CD8-positive, alpha-beta memory T cell (primary cell): ENCODE data around the gene C11orf52. TPM values are rescaled to one million over a fixed set of nuclear protein-coding genes. Genes with fewer than 3 reads are reported as not detected.

Source experiments
- CTCF ChIA-PET: fragments of 350-600 bp; sonication (Branson Sonifier 250); formaldehyde crosslinking; loops from one replicate; lab custom pipeline; 2021; ENCODE audit warnings: antibody characterized with exemption; lab: Charles Lee
- POLR2A ChIA-PET: fragments of 350-600 bp; sonication (Branson Sonifier 250); formaldehyde crosslinking; loops from one replicate; lab custom pipeline; 2021; ENCODE audit warnings: antibody characterized with exemption; lab: Charles Lee
- DNase-seq, 5 donors: peaks; one replicate each; pipeline versions ENCODE4 v3.0.0 to v3.0.0-alpha.2; 2020 to 2022; ENCODE audit warnings: mixed read lengths in 1 of 5
- H3K27ac ChIP-seq: one replicate; pipeline ENCODE4 v1.7.0; 2013; ENCODE audit warnings: low read depth, mild to moderate bottlenecking, low read length, moderate library complexity
- H3K27me3 ChIP-seq: 2 replicates; pipeline ENCODE4 v1.7.0; 2013; ENCODE audit warnings: low read length, mild to moderate bottlenecking; ENCODE audit not compliant: insufficient read depth, poor library complexity, severe bottlenecking
- H3K36me3 ChIP-seq: 2 replicates; pipeline ENCODE4 v1.7.0; 2013; ENCODE audit warnings: mild to moderate bottlenecking, low read length, moderate library complexity; ENCODE audit not compliant: insufficient read depth
- H3K4me1 ChIP-seq: 2 replicates; pipeline ENCODE4 v1.7.0; 2013; ENCODE audit warnings: mild to moderate bottlenecking, low read length, moderate library complexity; ENCODE audit not compliant: insufficient read depth
- H3K4me3 ChIP-seq: 2 replicates; pipeline ENCODE4 v1.7.0; 2013; ENCODE audit warnings: mild to moderate bottlenecking, low read length
- H3K9me3 ChIP-seq: 2 replicates; pipeline ENCODE4 v1.7.0; 2013; ENCODE audit warnings: mild to moderate bottlenecking, low read length
- H3K27ac Mint-ChIP-seq, 8 donors: one replicate each; pipeline ENCODE4 v1.8.0; 2020 to 2021; ENCODE audit warnings: mixed read lengths in 8 of 8, mild to moderate bottlenecking in 6 of 8, inconsistent platforms in 3 of 8, moderate library complexity in 3 of 8
- H3K27me3 Mint-ChIP-seq, 2 donors: one replicate each; pipeline ENCODE4 v1.8.0; 2020 to 2021; ENCODE audit warnings: mixed read lengths in 2 of 2, mild to moderate bottlenecking in 1 of 2, moderate library complexity in 1 of 2
- H3K36me3 Mint-ChIP-seq, 3 donors: one replicate each; pipeline ENCODE4 v1.8.0; 2020 to 2021; ENCODE audit warnings: mixed read lengths in 3 of 3, inconsistent platforms in 1 of 3, mild to moderate bottlenecking in 1 of 3
- H3K4me1 Mint-ChIP-seq, 3 donors: one replicate each; pipeline ENCODE4 v1.8.0; 2020 to 2021; ENCODE audit warnings: mixed read lengths in 3 of 3, inconsistent platforms in 1 of 3, mild to moderate bottlenecking in 1 of 3
- H3K4me3 Mint-ChIP-seq, 7 donors: one replicate each; pipeline ENCODE4 v1.8.0; 2020 to 2021; ENCODE audit warnings: mixed read lengths in 7 of 7, mild to moderate bottlenecking in 6 of 7, moderate library complexity in 4 of 7, inconsistent platforms in 2 of 7
- H3K9me3 Mint-ChIP-seq, 5 donors: one replicate each; pipeline ENCODE4 v1.8.0; 2020 to 2022; ENCODE audit warnings: mixed read lengths in 5 of 5, mild to moderate bottlenecking in 3 of 5, moderate library complexity in 2 of 5, inconsistent platforms in 1 of 5
- polyA plus RNA-seq: library from polyadenylated mRNA; unstranded; fragments of 300-500 nt; fragmentation: Illumina TruSeq; gene quantifications from one replicate; pipeline ENCODE4 v1.2.3, GENCODE V29; 2021
- total RNA-seq, 2 experiments: library from RNA; stranded (reverse); gene quantifications; one replicate each; pipeline ENCODE4 v1.2.3, GENCODE V29; 2021

C11orf52 gene
- total and polyA plus RNA-seq, 3 experiments from 2014 or later = not detected

DNA sequence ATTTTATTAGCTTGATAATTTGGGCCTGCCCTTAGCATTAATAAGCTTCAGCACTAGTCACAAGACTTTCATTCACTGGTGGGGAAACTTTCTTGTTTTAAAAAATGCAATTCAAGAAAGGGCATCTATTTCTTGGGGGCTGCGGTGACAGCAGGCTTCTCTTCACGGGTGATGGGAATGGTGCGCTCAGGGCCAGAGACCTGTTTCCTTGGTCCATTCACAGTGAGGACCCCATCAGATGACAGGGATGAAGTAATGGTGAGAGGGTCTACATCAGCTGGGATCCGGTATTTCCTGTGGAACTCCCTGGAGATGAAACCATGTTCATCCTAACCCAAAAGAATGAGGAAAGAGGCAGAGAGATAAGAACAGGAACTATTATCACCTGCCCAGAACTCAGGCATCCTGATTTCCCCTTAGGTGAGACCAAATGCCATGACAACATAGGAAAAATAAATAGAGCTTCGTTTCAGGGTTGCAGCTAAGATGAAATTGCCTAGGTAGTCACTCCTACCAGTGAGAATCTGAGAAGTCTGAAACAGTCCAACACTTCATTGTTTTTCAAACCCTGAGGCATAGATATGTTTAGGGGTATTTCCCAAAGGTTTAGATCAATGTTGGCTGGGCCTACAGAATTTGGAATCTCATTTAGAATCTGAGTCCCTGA lies 9.9 kb upstream of the C11orf52 start:
- no peak overlapping the region for H3K4me3 ChIP-seq
- no peak for DNase-seq
- Mint-ChIP-seq H3K4me1 (no peaks in the 10 kb centered on the region), H3K36me3 (peaks cover 0 to 6% (median 3%) of the 10 kb centered on the region in 3 donors), H3K4me3 (peak overlapping the region in 1 of 7 donors; percentile 16), H3K27me3 (peaks cover 23 to 36% of the 10 kb centered on the region in 2 donors), H3K27ac (no peak overlapping the region), H3K9me3 (peaks cover 0 to 5% (median 0%) of the 10 kb centered on the region in 5 donors)
- POLR2A ChIA-PET = no interaction called here
- no peak overlapping the region for H3K27ac ChIP-seq
- H3K27me3 ChIP-seq = peaks cover 6% of the 10 kb centered on the region
- no peaks in the 10 kb centered on the region for H3K36me3 ChIP-seq
- no peaks in the 10 kb centered on the region for H3K4me1 ChIP-seq
- H3K9me3 ChIP-seq = no peaks in the 10 kb centered on the region
- CTCF ChIA-PET = interaction anchor here (1.3 kb wide), 1 partner anchor 20 kb away, joined by 3 read pairs; no protein-coding TSS in a partner anchor

DNA sequence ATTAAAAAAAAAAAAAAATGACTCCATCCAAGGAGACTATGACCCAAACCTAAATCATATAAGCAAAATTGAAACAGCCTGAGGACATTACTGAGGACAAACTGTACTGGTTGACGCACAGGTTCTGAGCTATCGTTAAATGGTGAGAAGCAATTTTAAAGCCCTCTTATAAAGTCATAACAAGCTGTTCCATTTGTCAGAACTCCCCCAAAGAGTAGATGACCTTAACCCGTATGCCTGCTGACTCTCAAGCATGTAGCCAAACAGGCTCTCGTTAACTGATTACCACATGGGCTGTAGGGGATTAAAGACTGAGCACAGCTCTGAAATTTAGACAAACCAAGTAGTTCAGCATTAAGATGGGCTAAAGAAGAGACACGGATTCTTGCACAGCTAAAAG lies 9.3 kb upstream of the C11orf52 start:
- Histone ChIP-seq H3K36me3 (no peaks in the 10 kb centered on the region), H3K4me3 (no peak overlapping the region), H3K4me1 (no peaks in the 10 kb centered on the region), H3K9me3 (no peaks in the 10 kb centered on the region), H3K27ac (no peak overlapping the region), H3K27me3 (peaks cover 6% of the 10 kb centered on the region)
- POLR2A ChIA-PET = no interaction called here
- no peaks in the 10 kb centered on the region for H3K4me1 Mint-ChIP-seq
- CTCF ChIA-PET = no interaction called here
- peaks cover 27 to 42% of the 10 kb centered on the region in 2 donors for H3K27me3 Mint-ChIP-seq
- DNase-seq = no peak
- peaks cover 0 to 5% (median 0%) of the 10 kb centered on the region in 5 donors for H3K9me3 Mint-ChIP-seq
- H3K36me3 Mint-ChIP-seq = peaks cover 0 to 6% (median 3%) of the 10 kb centered on the region in 3 donors
- H3K4me3 Mint-ChIP-seq = no peak overlapping the region
- no peak overlapping the region for H3K27ac Mint-ChIP-seq

DNA sequence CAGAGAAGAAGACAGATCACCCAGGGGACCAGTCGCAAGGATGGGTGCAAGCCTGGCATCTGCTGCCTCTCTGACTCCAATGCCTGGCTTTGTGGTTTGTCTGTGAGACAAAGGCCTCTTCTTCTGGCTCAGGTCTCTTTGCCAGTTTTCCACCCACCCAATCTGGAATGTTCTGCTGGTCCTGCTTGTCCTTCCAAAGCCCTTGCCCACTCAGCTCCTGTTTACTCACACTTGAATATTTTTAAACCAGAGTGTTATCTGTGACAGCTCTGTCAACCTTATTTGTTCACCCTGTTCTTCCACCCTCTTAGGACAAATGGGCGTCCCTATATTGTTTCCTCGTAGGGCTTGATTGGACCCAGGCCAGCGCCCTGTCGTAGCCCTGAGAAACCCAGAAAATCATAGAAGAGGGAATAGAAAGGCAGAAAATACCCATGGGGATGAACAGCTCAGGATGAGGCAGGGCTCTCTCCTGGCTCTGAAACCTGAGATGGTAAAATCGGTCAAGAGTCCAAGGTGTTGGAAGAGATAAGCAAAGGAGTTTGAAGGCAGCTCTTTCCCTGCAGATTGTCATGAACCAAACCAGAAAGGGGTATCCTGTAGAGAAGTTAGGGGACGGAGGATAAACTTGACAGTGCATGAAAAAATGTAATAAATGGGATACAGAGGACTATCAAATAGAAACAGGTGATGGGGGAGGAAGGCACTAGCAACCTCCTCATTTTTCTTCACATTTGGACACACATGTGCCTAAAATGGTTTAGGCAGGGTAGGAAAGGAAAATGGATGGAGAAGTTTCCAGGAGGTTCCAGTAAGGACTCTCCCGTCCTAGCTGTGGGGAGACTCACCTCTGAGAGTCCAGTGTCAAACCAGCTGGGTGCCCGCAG lies 7.8 kb upstream of the C11orf52 start:
- H3K36me3 Mint-ChIP-seq = no peaks in the 10 kb centered on the region
- POLR2A ChIA-PET = no interaction called here
- Histone ChIP-seq H3K27ac (peak overlapping the region; percentile 4), H3K4me1 (no peaks in the 10 kb centered on the region), H3K27me3 (peaks cover 6% of the 10 kb centered on the region), H3K36me3 (no peaks in the 10 kb centered on the region), H3K4me3 (no peak overlapping the region), H3K9me3 (no peaks in the 10 kb centered on the region)
- no peak overlapping the region for H3K4me3 Mint-ChIP-seq
- H3K27ac Mint-ChIP-seq = no peak overlapping the region
- CTCF ChIA-PET = interaction anchor here (1.2 kb wide), 1 partner anchor 13 kb away, joined by 5 read pairs; no protein-coding TSS in a partner anchor
- peaks cover 26 to 49% of the 10 kb centered on the region in 2 donors for H3K27me3 Mint-ChIP-seq
- H3K4me1 Mint-ChIP-seq = no peaks in the 10 kb centered on the region
- no peak for DNase-seq
- no peaks in the 10 kb centered on the region for H3K9me3 Mint-ChIP-seq

DNA sequence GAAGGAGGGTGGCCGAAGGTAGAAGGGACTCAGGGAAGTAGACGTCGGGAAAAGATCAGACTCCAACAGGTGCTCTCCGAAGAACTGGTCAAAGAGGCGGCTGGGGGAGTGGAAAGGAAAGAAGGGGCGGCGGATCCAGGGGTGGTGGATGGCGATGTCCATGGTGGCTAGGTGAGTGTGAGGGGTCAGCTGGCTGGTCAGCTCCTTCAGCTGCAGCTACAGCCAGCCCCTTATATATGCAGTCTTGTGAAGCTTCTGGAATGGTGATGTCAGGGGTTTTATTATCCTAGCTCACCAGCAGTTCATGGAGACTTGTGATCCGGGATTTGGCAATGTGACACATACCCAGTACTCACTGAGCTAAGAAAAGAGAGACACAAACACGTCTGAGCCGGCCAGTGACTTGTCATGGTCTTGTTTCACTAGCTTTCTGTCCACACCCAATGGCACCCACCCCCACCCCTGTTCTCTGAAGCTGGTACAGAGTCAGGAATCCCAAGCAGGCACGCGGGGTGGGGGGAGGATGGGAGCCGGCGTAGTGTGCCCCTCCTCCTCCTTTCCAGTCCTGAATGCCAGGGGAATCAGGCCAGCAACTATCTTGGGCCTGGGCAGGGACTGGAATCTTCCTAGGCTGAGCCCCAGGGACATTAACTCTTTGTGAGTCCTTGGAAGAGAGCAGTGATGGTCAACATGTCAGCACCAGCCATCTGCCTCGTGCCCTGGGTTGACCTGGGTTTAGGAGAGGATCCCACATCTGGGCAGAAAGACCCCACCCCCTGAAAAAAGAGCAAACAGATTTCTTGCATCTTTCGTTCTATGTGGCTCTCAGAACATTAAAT lies 6.9 kb upstream of the C11orf52 start, which contains the start of gene CRYAB:
Gene CRYAB (minus strand): TSS at position 208 of the 839 bp plus-strand sequence. CDS start 46 bp downstream, at position 162.
- Histone ChIP-seq H3K27me3 (peaks cover 6% of the 10 kb centered on the region), H3K36me3 (no peaks in the 10 kb centered on the region), H3K27ac (no peak within 1 kb of the TSS), H3K4me3 (no peak within 1 kb of the TSS), H3K9me3 (no peaks in the 10 kb centered on the region), H3K4me1 (no peaks in the 10 kb centered on the region)
- POLR2A ChIA-PET = interaction anchor here (0.6 kb wide), 1 partner anchor 219 kb away, joined by 3 read pairs; no protein-coding TSS in a partner anchor
- Mint-ChIP-seq H3K9me3 (peaks cover 0 to 4% (median 0%) of the 10 kb centered on the region in 5 donors), H3K36me3 (no peaks in the 10 kb centered on the region), H3K27ac (peak within 1 kb of the TSS in 1 of 8 donors; percentile 79), H3K4me1 (no peaks in the 10 kb centered on the region), H3K4me3 (no peak within 1 kb of the TSS), H3K27me3 (peaks cover 34 to 56% of the 10 kb centered on the region in 2 donors)
- CTCF ChIA-PET = interaction anchor here (0.8 to 1.2 kb wide), 2 partner anchors 14 to 20 kb away, joined by 3 to 5 read pairs; no protein-coding TSS in a partner anchor
- DNase-seq = no peak

DNA sequence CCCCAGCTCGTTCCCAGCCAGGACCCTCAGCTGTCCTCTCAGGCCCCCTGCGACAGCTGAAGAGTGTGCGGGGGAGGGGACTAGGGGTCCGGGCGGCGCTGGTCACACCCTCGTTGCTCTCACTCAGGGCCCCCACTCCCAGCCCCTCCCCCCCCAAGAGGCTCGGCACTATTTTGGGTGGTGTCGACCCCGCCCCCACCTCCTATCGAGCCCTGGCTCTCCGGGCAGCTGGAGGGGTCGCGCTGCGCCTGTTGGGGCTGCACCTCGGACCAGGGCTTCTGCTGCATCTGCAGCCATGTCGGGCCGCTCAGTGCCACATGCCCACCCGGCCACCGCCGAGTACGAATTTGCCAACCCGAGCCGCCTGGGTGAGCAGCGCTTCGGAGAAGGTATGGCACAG lies 6.2 kb upstream of the C11orf52 start, which contains the start of gene HSPB2:
Gene HSPB2 (plus strand): TSS at position 200 of the 400 bp plus-strand sequence. CDS start 96 bp downstream, at position 296.
- Histone ChIP-seq H3K4me1 (no peaks in the 10 kb centered on the region), H3K9me3 (no peaks in the 10 kb centered on the region), H3K36me3 (no peaks in the 10 kb centered on the region), H3K27ac (no peak within 1 kb of the TSS), H3K4me3 (no peak within 1 kb of the TSS), H3K27me3 (peaks cover 6% of the 10 kb centered on the region)
- Mint-ChIP-seq H3K27ac (peak within 1 kb of the TSS in 1 of 8 donors; percentile 79), H3K4me3 (no peak within 1 kb of the TSS), H3K27me3 (peaks cover 35 to 62% of the 10 kb centered on the region in 2 donors), H3K9me3 (peaks cover 0 to 5% (median 0%) of the 10 kb centered on the region in 5 donors), H3K4me1 (no peaks in the 10 kb centered on the region), H3K36me3 (peaks cover 0 to 2% (median 0%) of the 10 kb centered on the region in 3 donors)
- POLR2A ChIA-PET = no interaction called here
- CTCF ChIA-PET = interaction anchor here (0.8 kb wide), 1 partner anchor 19 kb away, joined by 3 read pairs; no protein-coding TSS in a partner anchor
- no peak for DNase-seq

DNA sequence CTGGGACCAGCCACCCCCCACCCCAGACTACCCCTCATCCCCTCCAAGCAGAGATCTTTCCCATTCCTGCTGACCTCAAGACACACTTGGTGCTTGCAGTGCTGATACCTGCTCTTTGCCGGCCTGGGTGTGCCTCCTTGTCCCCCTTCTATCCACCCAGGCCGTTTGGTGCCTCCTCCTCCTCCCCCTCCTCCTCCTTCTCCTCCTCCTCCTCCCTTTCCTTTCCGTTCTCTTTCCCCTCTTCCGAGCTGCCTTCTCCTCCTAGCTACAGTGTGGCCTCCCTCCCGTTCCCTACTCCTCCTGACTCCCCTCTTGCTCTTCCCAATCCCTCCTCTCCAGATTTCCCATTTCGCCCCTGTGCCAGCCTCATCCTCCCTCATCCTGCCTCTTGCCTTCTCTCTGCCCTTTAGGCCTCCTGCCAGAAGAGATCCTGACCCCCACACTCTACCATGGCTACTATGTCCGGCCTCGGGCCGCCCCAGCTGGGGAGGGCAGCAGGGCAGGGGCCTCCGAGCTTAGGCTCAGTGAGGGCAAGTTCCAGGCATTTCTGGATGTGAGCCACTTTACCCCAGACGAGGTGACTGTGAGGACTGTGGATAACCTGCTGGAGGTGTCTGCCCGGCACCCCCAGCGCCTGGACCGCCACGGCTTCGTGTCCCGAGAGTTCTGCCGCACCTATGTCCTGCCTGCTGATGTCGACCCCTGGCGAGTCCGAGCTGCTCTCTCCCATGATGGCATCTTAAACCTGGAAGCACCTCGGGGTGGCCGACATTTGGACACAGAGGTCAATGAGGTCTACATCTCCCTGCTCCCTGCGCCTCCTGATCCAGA lies 5.5 kb upstream of the C11orf52 start:
- ChIA-PET CTCF (interaction anchor here (1.0 kb wide), 1 partner anchor 19 kb away, joined by 3 read pairs; no protein-coding TSS in a partner anchor), POLR2A (no interaction called here)
- H3K27ac Mint-ChIP-seq = no peak overlapping the region
- Histone ChIP-seq H3K4me3 (no peak overlapping the region), H3K9me3 (no peaks in the 10 kb centered on the region), H3K36me3 (no peaks in the 10 kb centered on the region), H3K27me3 (peaks cover 6% of the 10 kb centered on the region), H3K4me1 (no peaks in the 10 kb centered on the region), H3K27ac (no peak overlapping the region)
- H3K4me1 Mint-ChIP-seq = no peaks in the 10 kb centered on the region
- peaks cover 0 to 2% (median 0%) of the 10 kb centered on the region in 3 donors for H3K36me3 Mint-ChIP-seq
- H3K27me3 Mint-ChIP-seq = peaks cover 35 to 68% of the 10 kb centered on the region in 2 donors
- no peak for DNase-seq
- no peak overlapping the region for H3K4me3 Mint-ChIP-seq
- H3K9me3 Mint-ChIP-seq = peaks cover 0 to 5% (median 0%) of the 10 kb centered on the region in 5 donors
